Measurements from ENCODE around the gene KRT6A.

The KRT6A gene

GRCh38 chr12:52437508-52437907 lies 55.5 kb downstream of the KRT6A start:
- DNase-seq: no peak
- Histone ChIP-seq H3K27me3 (replicated peaks; ENCODE audit: insufficient read depth, low read length) (peaks cover 70% of the 10 kb centered on the region), H4K20me1 (ENCODE audit: insufficient read depth, low read length) (no peaks in the 10 kb centered on the region), H3K4me1 (ENCODE audit: low read length) (no peaks in the 10 kb centered on the region), H3K4me2 (ENCODE audit: low read depth, low read length) (no peak overlapping the region), H3K4me3 (ENCODE audit: low read length) (no peak overlapping the region), H3F3A (ENCODE audit: insufficient read depth, low read length) (no peaks in the 10 kb centered on the region), H3K9me3 (replicated peaks; ENCODE audit: insufficient read depth, low read length) (no peaks in the 10 kb centered on the region), H3K36me3 (replicated peaks; ENCODE audit: insufficient read depth, low read length) (no peaks in the 10 kb centered on the region), H3K79me2 (ENCODE audit: low read length) (no peaks in the 10 kb centered on the region), H3K9me2 (replicated peaks; ENCODE audit: insufficient read depth, low read length) (no peaks in the 10 kb centered on the region), H3K27ac (ENCODE audit: low read length) (no peak overlapping the region), H3K9ac (ENCODE audit: low read length) (no peak overlapping the region), H2AFZ (ENCODE audit: low read length) (no peak overlapping the region)
- TF ChIP-seq CTCF (IDR thresholded peaks at IDR 0.05; ENCODE audit: low read length): no peak
- no peak for TF ChIP-seq EZH2phosphoT487 (IDR thresholded peaks at IDR 0.05; ENCODE audit: low read length)
- no peak for TF ChIP-seq EZH2 (optimal IDR thresholded peaks at IDR 0.05; ENCODE audit: low read depth, low read length)

All from MM.1S (cell line).